Spleen (tissue), 11 donors: ENCODE results near the gene ANO7. TPM values are rescaled to one million over a fixed set of nuclear protein-coding genes. Genes with fewer than 3 reads are reported as not detected.
A peak's percentile ranks its signal among the peaks of the same experiment; 100 is the strongest.

Source experiments
- DNase-seq: peaks from one replicate; pipeline ENCODE4 v3.0.0-alpha.2; 2020
- H3K27ac ChIP-seq, 8 donors: fragments of 200-600 bp; sonication (generic) in 7 of 8; 1 replicate in 4 of 8; 2 replicates in 4 of 8; pipeline versions ENCODE4 v1.5.0 to v1.8.0; 2016 to 2021; ENCODE audit warnings: inconsistent platforms in 4 of 8, mild to moderate bottlenecking in 4 of 8, moderate library complexity in 1 of 8
- H3K27me3 ChIP-seq, 7 donors: fragments of 200-600 bp; sonication (generic) in 6 of 7; replicated peaks in 1 of 7; 1 replicate in 4 of 7; 2 replicates in 3 of 7; pipeline versions ENCODE4 v1.5.0 to v1.8.0; 2016 to 2021; ENCODE audit warnings: inconsistent platforms in 3 of 7, mild to moderate bottlenecking in 1 of 7
- H3K36me3 ChIP-seq, 6 donors: fragments of 200-600 bp; sonication (generic) in 5 of 6; 1 replicate in 4 of 6; 2 replicates in 2 of 6; pipeline versions ENCODE4 v1.5.0 to v1.8.0; 2016 to 2021; ENCODE audit warnings: inconsistent platforms in 2 of 6
- H3K4me1 ChIP-seq, 6 donors: fragments of 200-600 bp; sonication (generic) in 5 of 6; 1 replicate in 3 of 6; 2 replicates in 3 of 6; pipeline versions ENCODE4 v1.5.0 to v1.8.0; 2016 to 2021; ENCODE audit warnings: inconsistent platforms in 3 of 6
- H3K4me3 ChIP-seq, 8 donors: fragments of 200-600 bp; sonication (generic) in 7 of 8; 1 replicate in 4 of 8; 2 replicates in 4 of 8; pipeline versions ENCODE4 v1.5.0 to v1.8.0; 2016 to 2021; ENCODE audit warnings: inconsistent platforms in 4 of 8, mild to moderate bottlenecking in 4 of 8, moderate library complexity in 2 of 8
- H3K9me3 ChIP-seq, 8 donors: fragments of 200-600 bp; sonication (generic) in 7 of 8; 1 replicate in 4 of 8; 2 replicates in 4 of 8; pipeline versions ENCODE4 v1.5.0 to v1.8.0; 2016 to 2021; ENCODE audit warnings: inconsistent platforms in 4 of 8
- POLR2A ChIP-seq, 3 donors: fragments of 450-650 bp; IDR thresholded peaks; one replicate each; pipeline ENCODE4 v1.5.1; 2017; ENCODE audit warnings: antibody characterized with exemption in 3 of 3, mild to moderate bottlenecking in 1 of 3
- POLR2AphosphoS5 ChIP-seq, 3 donors: sonication (generic); formaldehyde crosslinking; IDR thresholded peaks; one replicate each; pipeline ENCODE4 v1.5.1; 2017; ENCODE audit warnings: antibody characterized with exemption in 3 of 3
- WGBS, 5 donors: extraction: QIAGEN DNeasy Blood & Tissue Kit in 3 of 5; methylation state at CpG; one replicate each; pipeline versions ENCODE4 v1.1.5 to v1.1.7; 2013 to 2018; 5-methylcytosine and 5-hydroxymethylcytosine counted together
- intact Hi-C: fragments of 100-400 bp; cut with DNase I; formaldehyde crosslinking; loops from one replicate; pipeline ENCODE4 v1.15.0; 2023; ENCODE audit warnings: low total_unique reads
- polyA plus RNA-seq, 3 donors: library from polyadenylated mRNA; stranded (reverse); fragments of 200-250 nt; gene quantifications; one replicate each; pipeline ENCODE4 v1.2.1, GENCODE V29; 2013
- total RNA-seq, 7 donors: library from RNA; depleted of rRNA in 3 of 7; stranded (reverse); fragments of >200 nt in 3 of 7; fragmentation: NEBNext Ultra II Directional in 4 of 7; extraction: Animal tissue kit (Norgen Biotek cat#: 25700) in 4 of 7; gene quantifications; one replicate each; pipeline versions ENCODE4 v1.1.0 to v1.2.1, GENCODE V29; 2016 to 2021
- TF ChIP-seq, protein P1 (sequence below), 11 experiments: fragments of 200-600 bp in 7 of 11; fragments of 450-650 bp in 4 of 11; sonication (generic) in 4 of 11; IDR thresholded peaks in 8 of 11; conservative IDR thresholded peaks in 3 of 11; 1 replicate in 7 of 11; 2 replicates in 4 of 11; pipeline versions ENCODE4 v1.4.0 to v1.8.0; 2016 to 2021; ENCODE audit warnings: antibody characterized with exemption in 11 of 11, inconsistent platforms in 4 of 11, mild to moderate bottlenecking in 1 of 11
- donor health status: healthy with polysubstance abuse.
- donor health status: DM: no; HTN: no; CAD: no; lungs with moderate emphysema.
- donor health status: DM: no; HTN: no; CAD: no.
- donor health status: Bipolar disorder and iron deficiency.
- donor health status: healthy.
- donor health status: DM: no; HTN: no; CAD: no.
- donor health status: DM: yes; HTN: yes; CAD: no.

ANO7 gene
- total and polyA plus RNA-seq, 10 donors = 0.46 to 3.5 (median 2.4) TPM

- Histone ChIP-seq H3K27ac (no peak overlapping the region), H3K4me1 (peaks cover 10 to 56% (median 40%) of the 10 kb centered on the region in 6 donors), H3K27me3 (no peaks in the 10 kb centered on the region), H3K4me3 (no peak overlapping the region), H3K9me3 (no peaks in the 10 kb centered on the region), H3K36me3 (peaks cover 0 to 52% (median 32%) of the 10 kb centered on the region in 6 donors)
- no peak for DNase-seq
- 85 to 93% (median 89%) methylated on average over 14 of the region's 14 CpGs for WGBS, 5 donors
- intact Hi-C loops = no loop called here
- no peak for TF ChIP-seq POLR2AphosphoS5 (IDR thresholded peaks at IDR 0.05)
- no peak for TF ChIP-seq POLR2A (IDR thresholded peaks at IDR 0.05)
- TF ChIP-seq, protein P1, sequence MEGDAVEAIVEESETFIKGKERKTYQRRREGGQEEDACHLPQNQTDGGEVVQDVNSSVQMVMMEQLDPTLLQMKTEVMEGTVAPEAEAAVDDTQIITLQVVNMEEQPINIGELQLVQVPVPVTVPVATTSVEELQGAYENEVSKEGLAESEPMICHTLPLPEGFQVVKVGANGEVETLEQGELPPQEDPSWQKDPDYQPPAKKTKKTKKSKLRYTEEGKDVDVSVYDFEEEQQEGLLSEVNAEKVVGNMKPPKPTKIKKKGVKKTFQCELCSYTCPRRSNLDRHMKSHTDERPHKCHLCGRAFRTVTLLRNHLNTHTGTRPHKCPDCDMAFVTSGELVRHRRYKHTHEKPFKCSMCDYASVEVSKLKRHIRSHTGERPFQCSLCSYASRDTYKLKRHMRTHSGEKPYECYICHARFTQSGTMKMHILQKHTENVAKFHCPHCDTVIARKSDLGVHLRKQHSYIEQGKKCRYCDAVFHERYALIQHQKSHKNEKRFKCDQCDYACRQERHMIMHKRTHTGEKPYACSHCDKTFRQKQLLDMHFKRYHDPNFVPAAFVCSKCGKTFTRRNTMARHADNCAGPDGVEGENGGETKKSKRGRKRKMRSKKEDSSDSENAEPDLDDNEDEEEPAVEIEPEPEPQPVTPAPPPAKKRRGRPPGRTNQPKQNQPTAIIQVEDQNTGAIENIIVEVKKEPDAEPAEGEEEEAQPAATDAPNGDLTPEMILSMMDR (IDR thresholded peaks at IDR 0.05 in 8 of 11, conservative IDR thresholded peaks at IDR 0.05 in 3 of 11) = no peak
These were observed 80.4 kb downstream of the ANO7 start for GRCh38 chr2:241268716-241269445.

GRCh38 chr2:241269707-241270520, 81.4 kb downstream of the ANO7 start:
- H3K27ac ChIP-seq = no peak overlapping the region
- no peaks in the 10 kb centered on the region for H3K27me3 ChIP-seq
- H3K4me3 ChIP-seq = peak overlapping the region in 1 of 8 donors; percentile 97
- 88 to 94% (median 91%) methylated on average over 15 of the region's 15 CpGs for WGBS, 5 donors
- H3K9me3 ChIP-seq = no peaks in the 10 kb centered on the region
- peaks cover 0 to 42% (median 22%) of the 10 kb centered on the region in 6 donors for H3K36me3 ChIP-seq
- intact Hi-C loops = loop anchor here (10.0 kb wide), 1 partner anchor 65 kb away; no protein-coding TSS in a partner anchor
- peaks cover 10 to 65% (median 45%) of the 10 kb centered on the region in 6 donors for H3K4me1 ChIP-seq
- no peak for DNase-seq
- no peak for TF ChIP-seq POLR2A (IDR thresholded peaks at IDR 0.05)
- TF ChIP-seq, protein P1 (IDR thresholded peaks at IDR 0.05 in 8 of 11, conservative IDR thresholded peaks at IDR 0.05 in 3 of 11) = no peak
- no peak for TF ChIP-seq POLR2AphosphoS5 (IDR thresholded peaks at IDR 0.05)

GRCh38 chr2:241270531-241270930, 82.1 kb downstream of the ANO7 start:
- H3K27ac ChIP-seq = no peak overlapping the region
- DNase-seq = no peak
- peak overlapping the region in 3 of 8 donors; percentile 80 to 97 (median 94) for H3K4me3 ChIP-seq
- no peak for TF ChIP-seq POLR2AphosphoS5 (IDR thresholded peaks at IDR 0.05)
- TF ChIP-seq, protein P1 (IDR thresholded peaks at IDR 0.05 in 8 of 11, conservative IDR thresholded peaks at IDR 0.05 in 3 of 11) = no peak
- no peak for TF ChIP-seq POLR2A (IDR thresholded peaks at IDR 0.05)
- peaks cover 10 to 65% (median 45%) of the 10 kb centered on the region in 6 donors for H3K4me1 ChIP-seq
- H3K36me3 ChIP-seq = peaks cover 0 to 36% (median 16%) of the 10 kb centered on the region in 6 donors
- peaks cover 0 to 3% (median 0%) of the 10 kb centered on the region in 8 donors for H3K9me3 ChIP-seq
- WGBS, 5 donors = 76 to 89% (median 84%) methylated on average over 5 of the region's 5 CpGs
- intact Hi-C loops = loop anchor here (10.0 kb wide), 1 partner anchor 64 kb away; no protein-coding TSS in a partner anchor
- H3K27me3 ChIP-seq = no peaks in the 10 kb centered on the region
